SK-N-SH (cell line): ENCODE measurements around the gene PRR27.

Experiments used
- CTCF ChIP-seq: fragments of 200-600 bp; sonication (generic); IDR thresholded peaks from 2 replicates; pipeline ENCODE4 v1.6.1; 2017; ENCODE audit warnings: antibody characterized with exemption, mild to moderate bottlenecking, moderate library complexity
- ELF1 ChIP-seq: IDR thresholded peaks from 2 replicates; pipeline ENCODE4 v1.4.0; 2012
- EZH2phosphoT487 ChIP-seq: fragments of 200-600 bp; sonication (generic); IDR thresholded peaks from 2 replicates; pipeline ENCODE4 v1.6.1; 2017; ENCODE audit warnings: low read depth, mixed run types, mild to moderate bottlenecking, antibody characterized with exemption, moderate library complexity, borderline replicate concordance
- FOXJ3 ChIP-seq: sonication (generic); formaldehyde crosslinking; IDR thresholded peaks from 2 replicates; pipeline ENCODE4 v1.5.1; 2020; ENCODE audit warnings: mild to moderate bottlenecking, missing genetic modification reagents
- POLR2AphosphoS5 ChIP-seq: IDR thresholded peaks from 2 replicates; pipeline ENCODE4 v1.6.1; 2012; ENCODE audit warnings: low read depth, low read length
- REST ChIP-seq: IDR thresholded peaks from 2 replicates; pipeline ENCODE4 v1.6.1; 2012; ENCODE audit warnings: mild to moderate bottlenecking, low read depth, low read length, moderate library complexity
- RXRA ChIP-seq: IDR thresholded peaks from 2 replicates; pipeline ENCODE4 v1.4.0; 2012; ENCODE audit warnings: low read depth, mild to moderate bottlenecking, borderline replicate concordance
- YY1 ChIP-seq: IDR thresholded peaks from 2 replicates; pipeline ENCODE4 v1.4.0; 2012; ENCODE audit warnings: low read depth, mild to moderate bottlenecking
- TF ChIP-seq, protein P1 (sequence below): IDR thresholded peaks from 2 replicates; pipeline ENCODE4; 2012

- TF ChIP-seq CTCF = peak; percentile 94
- TF ChIP-seq, protein P1, sequence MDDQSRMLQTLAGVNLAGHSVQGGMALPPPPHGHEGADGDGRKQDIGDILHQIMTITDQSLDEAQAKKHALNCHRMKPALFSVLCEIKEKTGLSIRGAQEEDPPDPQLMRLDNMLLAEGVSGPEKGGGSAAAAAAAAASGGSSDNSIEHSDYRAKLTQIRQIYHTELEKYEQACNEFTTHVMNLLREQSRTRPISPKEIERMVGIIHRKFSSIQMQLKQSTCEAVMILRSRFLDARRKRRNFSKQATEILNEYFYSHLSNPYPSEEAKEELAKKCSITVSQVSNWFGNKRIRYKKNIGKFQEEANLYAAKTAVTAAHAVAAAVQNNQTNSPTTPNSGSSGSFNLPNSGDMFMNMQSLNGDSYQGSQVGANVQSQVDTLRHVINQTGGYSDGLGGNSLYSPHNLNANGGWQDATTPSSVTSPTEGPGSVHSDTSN = no peak
- TF ChIP-seq EZH2phosphoT487 = no peak
- TF ChIP-seq ELF1 = no peak
- no peak for TF ChIP-seq YY1
- TF ChIP-seq REST = no peak
- TF ChIP-seq RXRA = no peak
- TF ChIP-seq POLR2AphosphoS5 = no peak
- no peak for TF ChIP-seq FOXJ3 (CRISPR knock-in tag)
Measured at GRCh38 chr4:70183168-70183939, 29.3 kb downstream of the PRR27 start.
